WTC11 (cell line): ENCODE results near the gene MLX. TPM values are rescaled to one million over a fixed set of nuclear protein-coding genes. Genes with fewer than 3 reads are reported as not detected.

Experiments
- ATAC-seq: fragments of 200-7000 bp; cut with Tn5 transposase; 2 replicates; pipeline ENCODE4 v1.10.0; 2021; ENCODE audit warnings: mild to moderate bottlenecking, moderate library complexity
- CTCF ChIA-PET: fragments of 300-600 bp; sonication (Branson Sonifier 250); formaldehyde crosslinking; loops from one replicate; lab custom pipeline; 2021; ENCODE audit warnings: antibody characterized with exemption; lab: Charles Lee
- POLR2A ChIA-PET: fragments of 350-600 bp; sonication (Branson Sonifier 250); formaldehyde crosslinking; loops from one replicate; lab custom pipeline; 2021; ENCODE audit warnings: antibody characterized with exemption; lab: Charles Lee
- DNase-seq: peaks from one replicate; pipeline ENCODE4 v3.0.0; 2021; ENCODE audit warnings: low spot score
- H3K27ac Mint-ChIP-seq: 2 replicates; pipeline ENCODE4 v1.8.0; 2021; ENCODE audit warnings: mixed read lengths
- H3K27me3 Mint-ChIP-seq: 2 replicates; pipeline ENCODE4 v1.8.0; 2021; ENCODE audit warnings: low read depth, mild to moderate bottlenecking, moderate library complexity, mixed read lengths
- H3K36me3 Mint-ChIP-seq: 2 replicates; pipeline ENCODE4 v1.8.0; 2021; ENCODE audit warnings: mixed read lengths
- H3K4me1 Mint-ChIP-seq: 2 replicates; pipeline ENCODE4 v1.8.0; 2022; ENCODE audit warnings: mixed read lengths
- H3K4me3 Mint-ChIP-seq: 2 replicates; pipeline ENCODE4 v1.8.0; 2021; ENCODE audit warnings: mild to moderate bottlenecking, moderate library complexity, mixed read lengths
- H3K9me3 Mint-ChIP-seq: 2 replicates; pipeline ENCODE4 v1.8.0; 2021; ENCODE audit warnings: mixed read lengths
- ATF1 ChIP-seq: sonication (generic); formaldehyde crosslinking; IDR thresholded peaks from 2 replicates; pipeline ENCODE4 v1.8.1; 2023; ENCODE audit warnings: mild to moderate bottlenecking, moderate library complexity, missing genetic modification reagents
- EMX1 ChIP-seq: fragments of 250-450 bp; sonication (Bioruptor Pico); IDR thresholded peaks from 2 replicates; pipeline ENCODE4 v1.8.0; 2021; ENCODE audit warnings: mild to moderate bottlenecking
- ETV6 ChIP-seq: sonication (generic); formaldehyde crosslinking; IDR thresholded peaks from 2 replicates; pipeline ENCODE4 v1.8.1; 2022; ENCODE audit warnings: mild to moderate bottlenecking, missing genetic modification reagents
- FOXK1 ChIP-seq: sonication (generic); formaldehyde crosslinking; IDR thresholded peaks from 2 replicates; pipeline ENCODE4 v1.8.0; 2022; ENCODE audit warnings: mild to moderate bottlenecking, moderate library complexity, missing genetic modification reagents
- HMGA2 ChIP-seq: fragments of 250-450 bp; sonication (Bioruptor Pico); IDR thresholded peaks from 2 replicates; pipeline ENCODE4 v1.4.0; 2021; ENCODE audit warnings: mild to moderate bottlenecking, moderate library complexity
- JAZF1 ChIP-seq: fragments of 250-450 bp; sonication (Bioruptor Pico); IDR thresholded peaks from 2 replicates; pipeline ENCODE4 v1.9.0; 2021; ENCODE audit warnings: moderate library complexity, mild to moderate bottlenecking, inconsistent platforms
- NR1H2 ChIP-seq: sonication (generic); formaldehyde crosslinking; IDR thresholded peaks from 2 replicates; pipeline ENCODE4 v1.9.0; 2021; ENCODE audit warnings: mild to moderate bottlenecking, moderate library complexity, missing genetic modification reagents
- NR3C1 ChIP-seq: sonication (generic); formaldehyde crosslinking; conservative IDR thresholded peaks from 2 replicates; pipeline ENCODE4 v1.8.1; 2023; ENCODE audit warnings: low read depth, mild to moderate bottlenecking, missing genetic modification reagents
- PRRX2 ChIP-seq: fragments of 250-450 bp; sonication (Bioruptor Pico); IDR thresholded peaks from 2 replicates; pipeline ENCODE4 v1.8.0; 2021; ENCODE audit warnings: mild to moderate bottlenecking
- SMAD3 ChIP-seq: sonication (generic); formaldehyde crosslinking; IDR thresholded peaks from 2 replicates; pipeline ENCODE4 v1.8.0; 2022; ENCODE audit warnings: missing genetic modification reagents, mild to moderate bottlenecking, borderline replicate concordance
- SOX15 ChIP-seq: fragments of 250-450 bp; sonication (Bioruptor Pico); IDR thresholded peaks from 2 replicates; pipeline ENCODE4 v1.9.0; 2021; ENCODE audit warnings: mild to moderate bottlenecking
- TCF7 ChIP-seq: sonication (generic); formaldehyde crosslinking; IDR thresholded peaks from 2 replicates; pipeline ENCODE4 v1.8.0; 2022; ENCODE audit warnings: mild to moderate bottlenecking, low read depth, missing genetic modification reagents, moderate library complexity
- ZNF121 ChIP-seq: sonication (generic); formaldehyde crosslinking; IDR thresholded peaks from 2 replicates; pipeline ENCODE4 v1.8.0; 2023; ENCODE audit warnings: missing genetic modification reagents
- ZNF219 ChIP-seq: sonication (generic); formaldehyde crosslinking; IDR thresholded peaks from 2 replicates; pipeline ENCODE4 v1.8.0; 2023; ENCODE audit warnings: missing genetic modification reagents, mild to moderate bottlenecking, borderline replicate concordance
- ZNF263 ChIP-seq: sonication (generic); formaldehyde crosslinking; IDR thresholded peaks from 2 replicates; pipeline ENCODE4 v1.8.1; 2022; ENCODE audit warnings: low read depth, mild to moderate bottlenecking, moderate library complexity, missing genetic modification reagents
- ZNF416 ChIP-seq: fragments of 250-450 bp; sonication (Bioruptor Pico); IDR thresholded peaks from 2 replicates; pipeline ENCODE4 v1.9.0; 2021; ENCODE audit warnings: mild to moderate bottlenecking, inconsistent platforms
- total RNA-seq: library from RNA; stranded (reverse); gene quantifications from 3 replicates; pipeline ENCODE4 v1.2.3, GENCODE V29; 2021
- TF ChIP-seq, protein P1 (sequence below): sonication (generic); formaldehyde crosslinking; IDR thresholded peaks from 2 replicates; pipeline ENCODE4 v1.8.0; 2022; ENCODE audit warnings: mild to moderate bottlenecking, missing genetic modification reagents
- TF ChIP-seq, protein P2 (sequence below): sonication (generic); formaldehyde crosslinking; IDR thresholded peaks from 2 replicates; pipeline ENCODE4 v1.8.1; 2023; ENCODE audit warnings: mild to moderate bottlenecking, moderate library complexity, missing genetic modification reagents
- TF ChIP-seq, protein P3 (sequence below): fragments of 250-450 bp; sonication (Bioruptor Pico); conservative IDR thresholded peaks from 2 replicates; pipeline ENCODE4 v1.9.0; 2021; ENCODE audit warnings: mild to moderate bottlenecking
- TF ChIP-seq, protein P4 (sequence below): fragments of 200-600 bp; IDR thresholded peaks from 2 replicates; pipeline ENCODE4 v1.8.0; 2022; ENCODE audit warnings: antibody characterized with exemption
- TF ChIP-seq, protein P5 (sequence below): fragments of 250-450 bp; sonication (Bioruptor Pico); IDR thresholded peaks from 2 replicates; pipeline ENCODE4 v2.1.2; 2022; ENCODE audit warnings: mild to moderate bottlenecking, moderate library complexity
- TF ChIP-seq, protein P6 (sequence below): sonication (generic); formaldehyde crosslinking; IDR thresholded peaks from 2 replicates; pipeline ENCODE4 v1.8.0; 2022; ENCODE audit warnings: mild to moderate bottlenecking, missing genetic modification reagents
- TF ChIP-seq, protein P7 (sequence below): sonication (generic); formaldehyde crosslinking; IDR thresholded peaks from 2 replicates; pipeline ENCODE4 v1.8.1; 2023; ENCODE audit warnings: mild to moderate bottlenecking, missing genetic modification reagents
- TF ChIP-seq, protein P8 (sequence below): sonication (generic); formaldehyde crosslinking; IDR thresholded peaks from 2 replicates; pipeline ENCODE4 v1.8.1; 2023; ENCODE audit warnings: mild to moderate bottlenecking, missing genetic modification reagents

Gene MLX
- total RNA-seq, 1 experiment from 2014 or later, result 34.9 TPM

DNA sequence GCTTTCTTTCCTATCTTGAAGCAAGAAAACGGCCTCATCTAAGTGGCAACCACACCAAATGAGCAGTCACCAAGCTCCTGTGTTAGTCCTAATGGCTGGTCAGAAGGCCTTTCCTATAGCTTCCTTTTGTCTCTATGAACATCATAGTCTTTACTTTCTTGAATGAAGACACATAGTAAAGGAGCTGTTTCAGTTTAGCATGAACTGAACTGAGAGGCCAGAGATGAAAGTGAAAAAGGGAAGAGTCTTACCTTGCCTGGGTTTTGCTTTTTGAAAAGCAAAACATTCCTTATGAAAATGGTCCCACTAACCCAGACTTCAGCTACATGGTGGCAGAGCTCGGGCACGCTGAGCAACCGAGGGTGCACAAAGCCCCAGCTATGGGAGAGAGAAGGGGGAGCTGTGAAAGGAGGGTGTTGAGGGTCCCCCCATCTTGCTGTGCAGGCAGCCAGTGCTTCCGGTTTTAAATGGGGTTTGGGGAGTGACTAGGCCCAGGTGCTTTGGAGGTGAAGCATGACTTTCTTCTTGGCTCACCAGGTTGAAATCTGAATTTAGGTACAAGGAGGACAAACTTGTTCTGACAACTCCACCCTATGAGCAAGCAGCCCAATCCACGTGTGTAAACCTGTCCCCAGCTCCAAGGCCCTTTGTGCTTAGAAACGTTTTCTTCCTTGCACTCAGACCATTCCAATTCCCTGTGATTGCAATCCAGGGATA is 19.8 kb downstream of the MLX start:
- DNase-seq (no peak), ATAC-seq (no peak)
- no peak for TF ChIP-seq ATF1
- TF ChIP-seq, protein P1, sequence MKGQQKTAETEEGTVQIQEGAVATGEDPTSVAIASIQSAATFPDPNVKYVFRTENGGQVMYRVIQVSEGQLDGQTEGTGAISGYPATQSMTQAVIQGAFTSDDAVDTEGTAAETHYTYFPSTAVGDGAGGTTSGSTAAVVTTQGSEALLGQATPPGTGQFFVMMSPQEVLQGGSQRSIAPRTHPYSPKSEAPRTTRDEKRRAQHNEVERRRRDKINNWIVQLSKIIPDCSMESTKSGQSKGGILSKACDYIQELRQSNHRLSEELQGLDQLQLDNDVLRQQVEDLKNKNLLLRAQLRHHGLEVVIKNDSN (CRISPR knock-in tag), result no peak
- TF ChIP-seq, protein P2, sequence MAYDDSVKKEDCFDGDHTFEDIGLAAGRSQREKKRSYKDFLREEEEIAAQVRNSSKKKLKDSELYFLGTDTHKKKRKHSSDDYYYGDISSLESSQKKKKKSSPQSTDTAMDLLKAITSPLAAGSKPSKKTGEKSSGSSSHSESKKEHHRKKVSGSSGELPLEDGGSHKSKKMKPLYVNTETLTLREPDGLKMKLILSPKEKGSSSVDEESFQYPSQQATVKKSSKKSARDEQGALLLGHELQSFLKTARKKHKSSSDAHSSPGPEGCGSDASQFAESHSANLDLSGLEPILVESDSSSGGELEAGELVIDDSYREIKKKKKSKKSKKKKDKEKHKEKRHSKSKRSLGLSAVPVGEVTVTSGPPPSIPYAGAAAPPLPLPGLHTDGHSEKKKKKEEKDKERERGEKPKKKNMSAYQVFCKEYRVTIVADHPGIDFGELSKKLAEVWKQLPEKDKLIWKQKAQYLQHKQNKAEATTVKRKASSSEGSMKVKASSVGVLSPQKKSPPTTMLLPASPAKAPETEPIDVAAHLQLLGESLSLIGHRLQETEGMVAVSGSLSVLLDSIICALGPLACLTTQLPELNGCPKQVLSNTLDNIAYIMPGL (CRISPR knock-in tag), result no peak
- no peak for TF ChIP-seq PRRX2 (CRISPR knock-in tag)
- TF ChIP-seq HMGA2 (CRISPR knock-in tag), result no peak
- TF ChIP-seq, protein P3, sequence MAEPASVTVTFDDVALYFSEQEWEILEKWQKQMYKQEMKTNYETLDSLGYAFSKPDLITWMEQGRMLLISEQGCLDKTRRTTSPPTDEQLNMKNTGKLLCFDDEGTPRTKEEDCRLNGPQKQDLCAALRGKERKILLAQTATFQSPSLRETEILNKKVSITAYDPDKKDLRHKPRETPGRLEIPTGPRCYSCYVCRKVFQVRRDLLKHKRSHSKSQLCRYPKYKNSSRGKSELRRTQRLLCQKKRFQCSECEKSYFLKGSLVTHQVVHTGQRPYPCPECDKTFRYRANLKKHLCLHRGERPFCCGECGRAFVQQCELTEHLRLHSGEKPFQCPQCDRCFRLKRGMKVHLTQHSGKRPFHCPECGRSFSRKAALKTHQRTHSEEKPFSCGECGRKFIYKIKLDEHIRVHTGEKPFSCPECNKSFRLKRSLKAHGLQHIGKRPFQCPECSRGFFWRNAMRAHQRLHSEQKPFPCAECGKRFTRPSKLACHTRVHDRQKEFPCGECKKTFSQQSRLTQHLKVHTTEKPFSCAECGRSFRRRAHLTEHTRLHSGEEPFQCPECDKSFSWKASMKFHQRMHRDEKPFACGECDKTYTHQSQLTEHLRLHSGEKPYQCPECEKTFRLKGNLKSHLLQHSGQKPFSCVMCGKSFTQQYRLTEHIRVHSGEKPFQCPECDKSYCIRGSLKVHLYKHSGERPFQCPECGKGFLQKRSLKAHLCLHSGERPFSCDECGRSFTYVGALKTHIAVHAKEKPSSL (CRISPR knock-in tag), result no peak
- TF ChIP-seq ZNF121 (CRISPR knock-in tag), result no peak
- TF ChIP-seq, protein P4, sequence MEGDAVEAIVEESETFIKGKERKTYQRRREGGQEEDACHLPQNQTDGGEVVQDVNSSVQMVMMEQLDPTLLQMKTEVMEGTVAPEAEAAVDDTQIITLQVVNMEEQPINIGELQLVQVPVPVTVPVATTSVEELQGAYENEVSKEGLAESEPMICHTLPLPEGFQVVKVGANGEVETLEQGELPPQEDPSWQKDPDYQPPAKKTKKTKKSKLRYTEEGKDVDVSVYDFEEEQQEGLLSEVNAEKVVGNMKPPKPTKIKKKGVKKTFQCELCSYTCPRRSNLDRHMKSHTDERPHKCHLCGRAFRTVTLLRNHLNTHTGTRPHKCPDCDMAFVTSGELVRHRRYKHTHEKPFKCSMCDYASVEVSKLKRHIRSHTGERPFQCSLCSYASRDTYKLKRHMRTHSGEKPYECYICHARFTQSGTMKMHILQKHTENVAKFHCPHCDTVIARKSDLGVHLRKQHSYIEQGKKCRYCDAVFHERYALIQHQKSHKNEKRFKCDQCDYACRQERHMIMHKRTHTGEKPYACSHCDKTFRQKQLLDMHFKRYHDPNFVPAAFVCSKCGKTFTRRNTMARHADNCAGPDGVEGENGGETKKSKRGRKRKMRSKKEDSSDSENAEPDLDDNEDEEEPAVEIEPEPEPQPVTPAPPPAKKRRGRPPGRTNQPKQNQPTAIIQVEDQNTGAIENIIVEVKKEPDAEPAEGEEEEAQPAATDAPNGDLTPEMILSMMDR, result no peak
- TF ChIP-seq ZNF219 (CRISPR knock-in tag), result no peak
- TF ChIP-seq, protein P5, sequence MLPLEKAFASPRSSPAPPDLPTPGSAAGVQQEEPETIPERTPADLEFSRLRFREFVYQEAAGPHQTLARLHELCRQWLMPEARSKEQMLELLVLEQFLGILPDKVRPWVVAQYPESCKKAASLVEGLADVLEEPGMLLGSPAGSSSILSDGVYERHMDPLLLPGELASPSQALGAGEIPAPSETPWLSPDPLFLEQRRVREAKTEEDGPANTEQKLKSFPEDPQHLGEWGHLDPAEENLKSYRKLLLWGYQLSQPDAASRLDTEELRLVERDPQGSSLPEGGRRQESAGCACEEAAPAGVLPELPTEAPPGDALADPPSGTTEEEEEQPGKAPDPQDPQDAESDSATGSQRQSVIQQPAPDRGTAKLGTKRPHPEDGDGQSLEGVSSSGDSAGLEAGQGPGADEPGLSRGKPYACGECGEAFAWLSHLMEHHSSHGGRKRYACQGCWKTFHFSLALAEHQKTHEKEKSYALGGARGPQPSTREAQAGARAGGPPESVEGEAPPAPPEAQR (CRISPR knock-in tag), result no peak
- TF ChIP-seq ZNF416 (CRISPR knock-in tag), result no peak
- no peak for TF ChIP-seq NR3C1 (CRISPR knock-in tag)
- no peak for TF ChIP-seq NR1H2 (CRISPR knock-in tag)
- no peak for TF ChIP-seq ETV6 (CRISPR knock-in tag)
- no peak for TF ChIP-seq FOXK1 (CRISPR knock-in tag)
- TF ChIP-seq EMX1 (CRISPR knock-in tag), result no peak
- Mint-ChIP-seq H3K4me1 (no peaks in the 10 kb centered on the region), H3K36me3 (peaks cover 51% of the 10 kb centered on the region), H3K27ac (no peak overlapping the region), H3K27me3 (no peaks in the 10 kb centered on the region), H3K4me3 (no peak overlapping the region), H3K9me3 (no peaks in the 10 kb centered on the region)
- ChIA-PET CTCF (interaction anchor here (1.2 to 2.5 kb wide), 2 partner anchors 8 to 94 kb away, joined by 3 to 10 read pairs; partner anchors contain the start of gene PSMC3IP), POLR2A (no interaction called here)

DNA sequence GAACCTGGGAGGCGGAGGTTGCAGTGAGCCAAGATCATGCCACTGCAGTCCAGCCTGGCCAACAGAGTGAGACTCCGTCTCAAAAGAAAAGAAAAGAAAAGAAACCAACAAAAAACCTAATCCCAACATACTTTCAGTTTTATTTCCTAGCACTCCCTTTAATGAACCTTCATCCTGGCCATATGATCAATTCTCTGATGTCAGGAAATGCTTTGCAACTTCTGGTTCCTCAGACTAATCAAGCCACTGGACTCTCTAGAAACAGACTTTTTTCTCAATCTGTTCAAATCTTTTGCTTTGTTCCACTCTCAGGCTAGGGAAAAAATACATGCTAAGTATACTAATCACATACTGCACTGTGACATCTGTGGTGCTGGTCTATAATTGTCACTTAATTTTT is 24.0 kb downstream of the MLX start:
- POLR2A ChIA-PET, result interaction anchor here (0.6 kb wide), 1 partner anchor 30 kb away, joined by 6 read pairs; no protein-coding TSS in a partner anchor
- no peak for ATAC-seq
- Mint-ChIP-seq H3K9me3 (no peaks in the 10 kb centered on the region), H3K4me1 (no peaks in the 10 kb centered on the region), H3K27ac (no peak overlapping the region), H3K36me3 (peaks cover 23% of the 10 kb centered on the region), H3K4me3 (no peak overlapping the region), H3K27me3 (no peaks in the 10 kb centered on the region)
- CTCF ChIA-PET, result no interaction called here
- no peak for DNase-seq
- no peak for TF ChIP-seq TCF7 (CRISPR knock-in tag)
- no peak for TF ChIP-seq SOX15
- TF ChIP-seq ZNF121 (CRISPR knock-in tag), result no peak
- no peak for TF ChIP-seq NR1H2 (CRISPR knock-in tag)
- no peak for TF ChIP-seq SMAD3 (CRISPR knock-in tag)
- TF ChIP-seq, protein P6, sequence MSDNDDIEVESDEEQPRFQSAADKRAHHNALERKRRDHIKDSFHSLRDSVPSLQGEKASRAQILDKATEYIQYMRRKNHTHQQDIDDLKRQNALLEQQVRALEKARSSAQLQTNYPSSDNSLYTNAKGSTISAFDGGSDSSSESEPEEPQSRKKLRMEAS (CRISPR knock-in tag), result no peak
- no peak for TF ChIP-seq NR3C1 (CRISPR knock-in tag)
- TF ChIP-seq JAZF1 (CRISPR knock-in tag), result no peak
- TF ChIP-seq, protein P7, sequence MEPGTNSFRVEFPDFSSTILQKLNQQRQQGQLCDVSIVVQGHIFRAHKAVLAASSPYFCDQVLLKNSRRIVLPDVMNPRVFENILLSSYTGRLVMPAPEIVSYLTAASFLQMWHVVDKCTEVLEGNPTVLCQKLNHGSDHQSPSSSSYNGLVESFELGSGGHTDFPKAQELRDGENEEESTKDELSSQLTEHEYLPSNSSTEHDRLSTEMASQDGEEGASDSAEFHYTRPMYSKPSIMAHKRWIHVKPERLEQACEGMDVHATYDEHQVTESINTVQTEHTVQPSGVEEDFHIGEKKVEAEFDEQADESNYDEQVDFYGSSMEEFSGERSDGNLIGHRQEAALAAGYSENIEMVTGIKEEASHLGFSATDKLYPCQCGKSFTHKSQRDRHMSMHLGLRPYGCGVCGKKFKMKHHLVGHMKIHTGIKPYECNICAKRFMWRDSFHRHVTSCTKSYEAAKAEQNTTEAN, result no peak
- no peak for TF ChIP-seq ZNF263
- TF ChIP-seq, protein P8, sequence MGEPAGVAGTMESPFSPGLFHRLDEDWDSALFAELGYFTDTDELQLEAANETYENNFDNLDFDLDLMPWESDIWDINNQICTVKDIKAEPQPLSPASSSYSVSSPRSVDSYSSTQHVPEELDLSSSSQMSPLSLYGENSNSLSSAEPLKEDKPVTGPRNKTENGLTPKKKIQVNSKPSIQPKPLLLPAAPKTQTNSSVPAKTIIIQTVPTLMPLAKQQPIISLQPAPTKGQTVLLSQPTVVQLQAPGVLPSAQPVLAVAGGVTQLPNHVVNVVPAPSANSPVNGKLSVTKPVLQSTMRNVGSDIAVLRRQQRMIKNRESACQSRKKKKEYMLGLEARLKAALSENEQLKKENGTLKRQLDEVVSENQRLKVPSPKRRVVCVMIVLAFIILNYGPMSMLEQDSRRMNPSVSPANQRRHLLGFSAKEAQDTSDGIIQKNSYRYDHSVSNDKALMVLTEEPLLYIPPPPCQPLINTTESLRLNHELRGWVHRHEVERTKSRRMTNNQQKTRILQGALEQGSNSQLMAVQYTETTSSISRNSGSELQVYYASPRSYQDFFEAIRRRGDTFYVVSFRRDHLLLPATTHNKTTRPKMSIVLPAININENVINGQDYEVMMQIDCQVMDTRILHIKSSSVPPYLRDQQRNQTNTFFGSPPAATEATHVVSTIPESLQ (CRISPR knock-in tag), result no peak
